ENCODE results near the gene ADCY5.
A peak's percentile ranks its signal among the peaks of the same experiment; 100 is the strongest.

The ADCY5 gene

DNA sequence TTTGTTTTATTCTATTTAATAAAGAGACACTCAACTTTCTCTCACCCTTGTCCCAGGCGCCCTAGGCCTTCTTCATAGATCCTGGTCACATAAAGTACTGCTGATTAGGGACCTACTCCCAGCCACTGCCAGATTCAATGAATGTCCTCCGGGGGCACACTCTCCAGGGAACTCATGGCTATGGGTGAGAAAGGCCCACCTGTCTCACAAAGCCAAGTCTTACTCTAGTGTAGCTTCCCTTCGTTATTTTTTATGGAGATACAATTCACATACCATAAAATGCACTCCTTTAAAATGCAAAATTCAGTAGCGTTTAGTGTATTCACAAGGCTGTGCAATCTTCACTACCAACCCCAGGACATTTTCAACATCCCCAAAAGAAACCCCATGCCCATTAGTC, 87.8 kb downstream of the ADCY5 start:
- DNase-seq: peak; percentile 24

- DNase-seq: no peak
Measured at GRCh38 chr3:123357275-123357674, 91.6 kb downstream of the ADCY5 start.

DNA sequence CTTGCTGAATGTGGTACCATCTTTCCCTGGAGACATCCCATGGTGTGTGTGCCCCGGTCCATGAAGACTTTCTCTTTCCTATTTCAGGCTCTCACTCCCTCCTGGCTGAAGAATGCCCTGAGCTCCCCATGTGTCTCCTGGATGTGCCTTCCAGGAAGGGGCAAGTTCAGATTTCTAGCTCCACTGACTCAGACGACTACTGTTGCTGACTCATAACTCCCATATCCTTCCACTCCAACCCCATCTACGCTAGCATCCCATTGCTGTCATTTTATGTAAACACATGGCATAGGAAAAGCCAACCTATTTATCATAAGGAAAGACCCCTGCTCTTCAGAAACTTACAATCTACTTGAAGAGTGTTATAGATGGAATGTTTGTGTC, 95.0 kb downstream of the ADCY5 start:
- DNase-seq: no peak

GRCh38 chr3:123353227-123353849, 95.6 kb downstream of the ADCY5 start:
- no peak for DNase-seq

- DNase-seq: no peak
Measured at GRCh38 chr3:123352134-123352554, 96.7 kb downstream of the ADCY5 start.

GRCh38 chr3:123351501-123351900, 97.4 kb downstream of the ADCY5 start:
- no peak for DNase-seq

GRCh38 chr3:123350971-123351370, 97.9 kb downstream of the ADCY5 start:
- DNase-seq: no peak

- DNase-seq: no peak
Measured at GRCh38 chr3:123349566-123350435, 99.1 kb downstream of the ADCY5 start.

DNA sequence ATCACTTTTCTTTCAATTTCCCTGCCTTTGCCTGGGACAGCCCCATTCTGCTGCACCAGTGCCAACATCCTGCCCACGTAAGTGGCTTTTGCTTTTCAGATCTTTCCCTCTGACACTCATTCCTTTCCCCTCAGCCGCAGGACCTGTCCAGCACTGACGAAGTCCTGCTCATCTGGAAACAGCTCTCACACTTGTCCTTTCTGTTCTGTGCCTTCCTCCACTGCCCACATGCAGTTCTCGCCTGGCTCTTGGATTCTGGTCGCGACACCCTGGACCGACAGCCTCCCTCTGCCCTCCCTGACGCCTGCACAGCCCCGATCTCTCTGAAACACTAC, 99.7 kb downstream of the ADCY5 start:
- DNase-seq: no peak

DNA sequence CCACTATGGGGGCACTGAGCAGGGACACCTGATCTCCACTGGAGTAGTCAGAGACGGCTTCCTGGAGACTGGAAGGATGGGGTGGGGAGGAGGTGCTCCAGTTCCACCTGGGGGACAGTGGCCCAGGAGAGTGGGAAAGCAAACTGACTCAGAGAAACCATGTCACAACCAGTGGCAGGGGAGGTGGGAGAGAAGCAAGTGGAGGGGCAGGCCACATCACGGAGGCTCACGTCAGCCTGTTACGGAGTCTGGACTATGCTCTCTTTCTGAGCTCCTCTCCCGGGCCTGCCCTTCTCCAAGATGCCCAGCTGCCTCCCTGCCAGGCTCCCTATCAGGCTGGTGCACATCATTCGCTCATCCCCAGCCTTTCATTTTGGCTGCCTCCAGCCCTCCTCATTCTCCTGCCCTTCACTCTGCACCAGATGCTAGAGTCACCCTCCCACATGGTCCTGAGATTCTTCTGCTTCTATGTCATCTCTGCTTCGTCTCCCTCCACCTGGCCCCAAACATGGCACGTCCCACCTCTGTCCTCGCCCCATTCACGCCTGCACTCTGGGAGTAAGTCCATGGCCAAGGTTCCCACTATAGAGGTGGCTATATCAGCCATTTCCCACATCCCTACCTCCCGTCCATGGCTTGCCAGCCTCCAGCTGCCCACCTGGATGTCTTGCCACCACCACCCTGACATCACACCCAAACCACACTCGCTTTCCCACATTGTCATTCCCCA, 100.3 kb downstream of the ADCY5 start:
- no peak for DNase-seq

GRCh38 chr3:123347691-123348264, 101.1 kb downstream of the ADCY5 start:
- no peak for DNase-seq

GRCh38 chr3:123347205-123347604, 101.7 kb downstream of the ADCY5 start:
- DNase-seq: peak; percentile 76

DNA sequence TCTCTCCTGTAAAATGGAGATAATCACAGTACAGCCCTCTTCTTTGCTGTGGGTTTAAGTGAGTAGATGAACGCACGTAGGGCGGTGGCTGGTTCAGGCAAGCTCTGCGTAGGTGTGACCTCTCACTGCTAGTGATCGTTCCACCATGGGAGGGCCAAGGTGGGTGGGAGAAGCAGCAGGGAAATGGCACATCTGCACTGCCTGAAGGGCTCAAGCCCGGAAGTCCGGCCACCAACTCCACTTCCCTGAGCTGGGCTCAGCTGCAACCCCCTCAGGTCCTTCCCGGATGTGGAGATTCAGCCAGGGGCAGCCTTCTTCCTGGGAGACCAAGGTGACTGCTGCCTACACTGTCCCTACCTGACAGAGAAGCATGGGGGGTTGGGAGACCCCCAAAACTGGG, 102.9 kb downstream of the ADCY5 start:
- DNase-seq: no peak

DNA sequence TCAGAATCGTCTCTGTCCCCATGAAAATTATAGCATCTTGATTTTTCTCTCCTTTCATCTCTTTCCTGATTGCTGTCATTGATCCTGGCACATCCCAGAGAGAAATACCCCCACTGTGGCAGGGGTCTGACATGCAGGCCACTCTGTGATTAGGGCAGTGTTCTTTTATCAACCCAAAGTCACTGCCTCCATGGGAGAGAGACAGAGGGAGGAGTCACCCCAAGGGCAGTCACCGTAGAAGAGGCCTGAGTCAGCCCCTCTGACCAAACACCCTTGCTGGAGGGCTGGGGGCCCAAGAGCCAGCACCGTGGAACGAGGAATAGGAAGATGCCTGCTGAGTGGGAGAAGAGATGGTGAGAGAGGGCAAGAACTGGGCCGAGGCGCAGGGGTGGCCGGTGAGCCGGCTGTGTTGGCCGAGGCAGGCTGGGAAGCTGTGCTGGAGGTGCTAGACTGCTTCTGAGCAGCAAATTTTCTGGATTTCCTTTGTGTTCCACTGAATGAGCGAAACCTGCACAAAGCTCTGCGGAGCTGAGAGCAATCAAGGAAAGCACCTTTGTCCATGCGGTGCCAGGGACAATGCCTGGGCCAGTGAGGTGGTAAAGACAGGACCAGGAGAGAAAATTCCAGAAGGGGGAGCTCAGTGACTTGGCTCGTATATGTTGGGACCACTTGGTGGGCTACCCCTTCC, 103.8 kb downstream of the ADCY5 start:
- DNase-seq: no peak

- no peak for DNase-seq
Measured at GRCh38 chr3:123344175-123344906, 104.5 kb downstream of the ADCY5 start.

DNA sequence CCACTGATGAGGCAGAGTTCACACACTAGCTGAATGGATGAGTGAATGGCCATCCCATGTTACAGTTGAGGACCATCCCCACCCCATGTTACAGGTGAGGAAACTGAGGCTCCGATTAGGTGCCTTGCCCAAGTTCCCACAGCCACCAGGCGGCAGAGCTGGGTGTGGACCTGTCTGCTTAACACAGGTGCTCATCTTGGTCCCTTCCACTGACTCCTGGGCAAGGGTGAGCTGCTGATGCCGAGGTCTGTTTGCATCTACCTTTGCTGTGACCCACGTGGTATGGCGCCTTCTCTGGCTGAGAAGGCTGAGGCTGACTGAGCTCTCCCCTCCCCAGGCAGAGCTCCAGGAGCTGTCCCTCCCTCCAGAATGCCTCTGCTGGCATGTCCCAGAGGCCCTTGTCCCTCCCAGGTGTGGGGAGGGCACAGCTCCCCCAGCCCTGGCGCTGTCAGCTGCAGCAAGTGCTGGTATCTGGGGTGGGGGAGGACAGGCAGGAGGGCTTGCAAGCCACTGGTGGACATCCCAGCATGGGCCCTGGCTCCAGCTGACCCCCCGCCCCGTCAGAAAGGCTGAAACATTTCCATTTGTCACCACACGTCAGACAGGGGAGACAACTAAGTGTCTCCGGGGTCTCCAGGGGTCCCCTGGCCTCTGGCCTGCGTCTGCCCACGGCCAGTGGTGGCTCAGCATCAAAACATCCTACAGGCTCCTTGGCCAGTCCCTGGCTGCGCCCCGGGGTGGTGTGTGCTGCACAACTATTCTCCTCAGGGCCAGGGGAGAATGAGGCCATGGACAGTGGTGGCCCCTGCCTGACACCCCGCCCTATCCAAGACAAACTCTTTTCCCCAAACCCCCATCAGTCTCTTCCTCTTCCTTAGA, 105.4 kb downstream of the ADCY5 start:
- no peak for DNase-seq

GRCh38 chr3:123342631-123343080, 106.2 kb downstream of the ADCY5 start:
- DNase-seq: no peak

- no peak for DNase-seq
Measured at GRCh38 chr3:123341871-123342630, 106.8 kb downstream of the ADCY5 start.

DNA sequence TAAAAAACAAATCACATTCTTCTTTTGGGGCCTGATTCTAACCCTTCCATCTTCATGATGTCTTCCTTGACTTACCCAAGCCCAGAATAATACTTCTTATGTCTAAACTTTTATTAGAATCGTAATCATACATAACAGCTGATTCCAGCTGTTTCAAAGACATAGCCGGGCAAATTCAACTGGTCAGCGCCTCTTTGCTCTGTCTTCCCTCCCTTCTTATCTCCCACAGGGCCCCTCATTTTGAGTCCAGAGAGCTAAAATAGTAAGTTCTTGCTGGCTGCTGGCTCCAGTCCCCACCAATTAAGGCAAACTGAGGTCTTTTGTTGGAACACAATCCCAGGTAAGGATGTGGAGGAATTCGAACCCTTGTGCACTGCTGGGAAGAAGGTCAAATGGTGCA, 108.6 kb downstream of the ADCY5 start:
- no peak for DNase-seq

- DNase-seq: no peak
Measured at GRCh38 chr3:123339302-123339701, 109.6 kb downstream of the ADCY5 start.

All from hematopoietic multipotent progenitor cell treated with erythropoietin and hydrocortisone succinate and interleukin-3 and kit ligand, for 6 days (in vitro differentiated cells).